Endothelial cell of umbilical vein (primary cell): ENCODE results near the gene TRMT112.

Experiments used
- CTCF ChIP-seq, 2 donors: IDR thresholded peaks; 1 replicate in 1 of 2; 2 replicates in 1 of 2; pipeline ENCODE4 v1.5.1; 2011; ENCODE audit warnings: low read length in 2 of 2, mild to moderate bottlenecking in 2 of 2, moderate library complexity in 2 of 2, control low read depth in 1 of 2, inconsistent platforms in 1 of 2, low read depth in 1 of 2; ENCODE audit not compliant: insufficient read depth in 1 of 2; ENCODE audit errors: extremely low read depth in 1 of 2
- EZH2 ChIP-seq: IDR thresholded peaks from 2 replicates; pipeline ENCODE4 v1.6.1; 2012; ENCODE audit warnings: borderline replicate concordance, low read depth, mild to moderate bottlenecking, moderate library complexity, low read length, inconsistent platforms; ENCODE audit not compliant: severe bottlenecking
- FOS ChIP-seq: IDR thresholded peaks from 2 replicates; pipeline ENCODE4 v1.6.1; 2011; ENCODE audit warnings: mild to moderate bottlenecking, low read length, moderate library complexity, borderline replicate concordance; ENCODE audit not compliant: insufficient read depth
- MAX ChIP-seq: IDR thresholded peaks from 2 replicates; pipeline ENCODE4 v1.6.1; 2011; ENCODE audit not compliant: insufficient read depth, insufficient read length
- POLR2A ChIP-seq: IDR thresholded peaks from 2 replicates; pipeline ENCODE4 v1.6.1; 2012; ENCODE audit warnings: low read depth, mild to moderate bottlenecking, control low read depth, low read length
- POLR2AphosphoS5 ChIP-seq: IDR thresholded peaks from 2 replicates; pipeline ENCODE4 v1.6.1; 2012; ENCODE audit warnings: low read depth, mild to moderate bottlenecking, control low read depth, low read length, moderate library complexity; ENCODE audit not compliant: insufficient read depth

- TF ChIP-seq CTCF (IDR thresholded peaks at IDR 0.05; ENCODE audit: extremely low read depth in 1 of 2, insufficient read depth in 1 of 2, low read depth in 1 of 2, low read length in 2 of 2) (no peak), EZH2 (peak; percentile 75), POLR2AphosphoS5 (no peak), MAX (no peak), FOS (no peak), POLR2A (no peak)
These were observed 19.5 kb downstream of the TRMT112 start for GRCh38 chr11:64297699-64298358.
